ENCODE data around the gene MCEMP1. TPM values are rescaled to one million over a fixed set of nuclear protein-coding genes. Genes with fewer than 3 reads are reported as not detected.

MCEMP1 gene
- total and polyA plus RNA-seq, 7 donors, result 0.36 to 2.8 (median 0.50) TPM; not detected in 1

DNA sequence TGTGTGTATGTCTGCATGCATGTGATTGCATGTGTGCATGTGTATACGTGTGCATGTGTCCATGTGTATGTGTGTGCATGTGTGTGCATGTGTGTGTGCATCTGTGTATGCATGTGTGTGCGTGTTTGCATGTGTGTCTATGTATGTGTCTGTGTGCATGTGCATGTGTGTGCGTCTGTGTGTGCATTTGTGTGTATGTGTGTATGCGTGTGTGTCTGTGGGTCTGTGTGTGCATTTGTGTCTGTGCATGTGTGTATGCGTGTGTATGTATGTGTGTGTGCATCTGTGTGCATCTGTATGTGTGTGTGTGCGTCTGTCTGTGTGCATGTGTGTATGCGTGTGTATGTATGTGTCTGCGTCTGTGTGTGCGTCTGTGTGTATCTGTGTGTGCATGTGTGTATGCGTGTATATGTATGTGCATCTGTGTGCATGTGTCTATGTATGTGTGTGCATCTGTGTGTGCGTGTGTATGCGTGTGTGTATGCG, 37.0 kb upstream of the MCEMP1 start:
- Histone ChIP-seq H3K4me3 (no peak overlapping the region), H3K9me3 (no peaks in the 10 kb centered on the region), H3K36me3 (no peaks in the 10 kb centered on the region), H3K4me1 (peaks cover 0 to 6% (median 1%) of the 10 kb centered on the region in 4 donors), H3K27ac (no peak overlapping the region), H3K27me3 (peaks cover 0 to 56% (median 55%) of the 10 kb centered on the region in 3 donors)
- TF ChIP-seq POLR2AphosphoS5 (IDR thresholded peaks at IDR 0.05), result no peak
- TF ChIP-seq POLR2A (IDR thresholded peaks at IDR 0.05), result no peak
- no peak for TF ChIP-seq CTCF (IDR thresholded peaks at IDR 0.05)
- TF ChIP-seq EP300 (IDR thresholded peaks at IDR 0.05), result no peak
- WGBS, 2 donors, result 97% methylated on average over 13 of the region's 13 CpGs
- DNase-seq, result no peak
- intact Hi-C loops (cut with DNase I), result no loop called here

DNA sequence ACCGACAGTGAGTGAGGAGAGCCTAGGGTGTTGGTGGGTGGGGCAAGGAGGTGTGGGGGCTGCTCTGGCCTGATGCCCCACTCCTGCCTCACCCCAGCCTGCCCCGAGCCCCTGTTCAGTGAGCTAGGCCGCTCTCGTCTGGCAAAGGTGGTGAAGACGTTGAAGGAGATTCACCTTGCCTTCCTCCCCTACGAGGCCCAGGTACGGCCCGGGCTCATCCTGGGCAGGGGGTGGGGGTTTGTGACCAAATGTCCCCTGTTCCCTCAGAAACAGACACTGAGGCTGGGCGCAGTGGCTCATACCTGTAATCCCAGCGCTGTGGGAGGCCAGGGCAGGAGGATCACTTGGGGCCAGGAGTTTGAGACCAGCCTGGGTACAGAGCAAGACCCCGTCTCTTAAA, 36.1 kb upstream of the MCEMP1 start:
- DNase-seq, result no peak
- Histone ChIP-seq H3K36me3 (no peaks in the 10 kb centered on the region), H3K27me3 (peaks cover 0 to 61% (median 59%) of the 10 kb centered on the region in 3 donors), H3K4me3 (no peak overlapping the region), H3K27ac (no peak overlapping the region), H3K4me1 (peaks cover 0 to 6% (median 1%) of the 10 kb centered on the region in 4 donors), H3K9me3 (no peaks in the 10 kb centered on the region)
- WGBS, 2 donors, result 95% methylated on average over 11 of the region's 11 CpGs
- TF ChIP-seq POLR2A (IDR thresholded peaks at IDR 0.05) (no peak), POLR2AphosphoS5 (IDR thresholded peaks at IDR 0.05) (no peak), EP300 (IDR thresholded peaks at IDR 0.05) (no peak), CTCF (IDR thresholded peaks at IDR 0.05) (no peak)
- intact Hi-C loops (cut with DNase I), result no loop called here

- Histone ChIP-seq H3K36me3 (no peaks in the 10 kb centered on the region), H3K9me3 (no peaks in the 10 kb centered on the region), H3K27ac (no peak overlapping the region), H3K4me1 (peaks cover 0 to 6% (median 1%) of the 10 kb centered on the region in 4 donors), H3K4me3 (no peak overlapping the region), H3K27me3 (peaks cover 0 to 59% (median 51%) of the 10 kb centered on the region in 3 donors)
- DNase-seq, result no peak
- intact Hi-C loops (cut with DNase I), result no loop called here
- WGBS, 2 donors, result 87 to 90% methylated on average over 43 of the region's 43 CpGs
- TF ChIP-seq POLR2A (IDR thresholded peaks at IDR 0.05), result no peak
- TF ChIP-seq EP300 (IDR thresholded peaks at IDR 0.05), result no peak
- no peak for TF ChIP-seq POLR2AphosphoS5 (IDR thresholded peaks at IDR 0.05)
- TF ChIP-seq CTCF (IDR thresholded peaks at IDR 0.05), result no peak
Measured at GRCh38 chr19:7641290-7642276, 35.3 kb upstream of the MCEMP1 start.

DNA sequence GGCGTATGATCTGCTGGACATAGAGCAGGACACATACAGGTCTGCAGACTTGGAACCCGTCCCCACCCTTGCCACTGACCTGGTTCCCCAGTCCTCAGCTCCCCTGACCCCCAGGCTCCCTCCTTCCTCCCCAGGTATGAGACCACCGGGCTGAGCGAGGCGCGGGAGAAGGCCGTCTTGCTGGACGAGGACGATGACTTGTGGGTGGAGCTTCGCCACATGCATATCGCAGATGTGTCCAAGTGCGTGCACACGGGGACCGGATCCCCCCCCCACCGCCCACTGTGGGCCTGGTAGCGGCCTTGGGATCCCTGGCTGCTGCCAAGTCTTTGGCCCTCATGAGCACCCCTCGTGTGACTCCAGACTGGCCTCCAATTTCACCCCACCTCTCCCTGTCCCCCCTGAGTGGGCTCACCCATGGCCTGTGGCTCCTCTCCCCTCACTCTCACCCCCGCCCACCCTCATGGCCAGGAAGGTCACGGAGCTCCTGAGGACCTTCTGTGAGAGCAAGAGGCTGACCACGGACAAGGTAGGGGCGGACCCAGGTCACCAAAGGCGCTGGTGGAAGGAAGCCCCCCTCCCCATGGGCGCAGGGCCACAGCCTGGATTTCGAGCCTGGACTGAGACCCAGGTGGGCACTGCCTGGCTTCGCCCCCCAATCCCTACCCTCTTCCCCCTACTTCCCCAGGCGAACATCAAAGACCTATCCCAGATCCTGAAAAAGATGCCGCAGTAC, 34.4 kb upstream of the MCEMP1 start:
- no peak overlapping the region for H3K4me3 ChIP-seq
- intact Hi-C loops (cut with DNase I), result no loop called here
- TF ChIP-seq POLR2AphosphoS5 (IDR thresholded peaks at IDR 0.05) (no peak), EP300 (IDR thresholded peaks at IDR 0.05) (no peak), CTCF (IDR thresholded peaks at IDR 0.05) (no peak), POLR2A (IDR thresholded peaks at IDR 0.05) (no peak)
- WGBS, 2 donors, result 94% methylated on average over 27 of the region's 27 CpGs
- peaks cover 0 to 58% (median 42%) of the 10 kb centered on the region in 3 donors for H3K27me3 ChIP-seq
- no peak overlapping the region for H3K27ac ChIP-seq
- DNase-seq, result no peak
- no peaks in the 10 kb centered on the region for H3K4me1 ChIP-seq
- H3K9me3 ChIP-seq, result no peaks in the 10 kb centered on the region
- no peaks in the 10 kb centered on the region for H3K36me3 ChIP-seq

Data from sigmoid colon (tissue), 7 donors.